GM21737 (cell line): ENCODE results near the gene KISS1R.
"Not testable (repeated sequence)": the region's sequence is repeated elsewhere in the genome, so short reads cannot be mapped to it uniquely, and the experiment has no call there.

Experiments
- ATAC-seq: cut with Tn5 transposase; IDR thresholded peaks from one replicate; pipeline ENCODE4 v1.9.1; 2021; ENCODE audit warnings: mild to moderate bottlenecking, moderate library complexity; ENCODE audit not compliant: unreplicated experiment

Gene KISS1R

GRCh38 chr19:917323-918151 lies at the start of gene KISS1R:
KISS1R (plus strand) TSS chr19:917333; CDS start chr19:917503, 170 bp downstream.
- no peak for ATAC-seq

GRCh38 chr19:867855-868457 lies 49.2 kb upstream of the KISS1R start:
- no peak for ATAC-seq

GRCh38 chr19:868458-869244 lies 48.5 kb upstream of the KISS1R start:
- no peak for ATAC-seq

- ATAC-seq, result no peak
Measured at GRCh38 chr19:869245-870177, 47.6 kb upstream of the KISS1R start.

- no peak for ATAC-seq
Measured at GRCh38 chr19:870314-870713, 46.8 kb upstream of the KISS1R start.

GRCh38 chr19:870963-871401 lies 46.2 kb upstream of the KISS1R start:
- ATAC-seq, result no peak

- no peak for ATAC-seq
Measured at GRCh38 chr19:871446-872265, 45.5 kb upstream of the KISS1R start.

- ATAC-seq, result no peak
Measured at GRCh38 chr19:872266-872951, 44.7 kb upstream of the KISS1R start.

- ATAC-seq, result no peak
Measured at GRCh38 chr19:873084-873483, 44.0 kb upstream of the KISS1R start.

GRCh38 chr19:873561-874041 lies 43.5 kb upstream of the KISS1R start:
- no peak for ATAC-seq

- ATAC-seq, result no peak
Measured at GRCh38 chr19:875265-875879, 41.8 kb upstream of the KISS1R start.

- no peak for ATAC-seq
Measured at GRCh38 chr19:876089-876488, 41.0 kb upstream of the KISS1R start.

- no peak for ATAC-seq
Measured at GRCh38 chr19:876780-877314, 40.3 kb upstream of the KISS1R start.

- not testable (repeated sequence) for ATAC-seq
Measured at GRCh38 chr19:877992-878660, 39.0 kb upstream of the KISS1R start.

GRCh38 chr19:878751-879561 lies 38.2 kb upstream of the KISS1R start:
- not testable (repeated sequence) for ATAC-seq

GRCh38 chr19:879711-880438 lies 37.3 kb upstream of the KISS1R start:
- no peak for ATAC-seq
